OCI-LY7 (cell line): Measurements from ENCODE around the gene IMMT.

Source experiments
- EZH2phosphoT487 ChIP-seq: fragments of 200-600 bp; sonication (generic); IDR thresholded peaks from 2 replicates; pipeline ENCODE4 v1.6.1; 2018; ENCODE audit warnings: low read depth, borderline replicate concordance, mild to moderate bottlenecking, mixed run types, antibody characterized with exemption, low read length, moderate library complexity, mixed read lengths
- TF ChIP-seq, protein P1 (sequence below): fragments of 200-600 bp; sonication (generic); conservative IDR thresholded peaks from 2 replicates; pipeline ENCODE4 v1.5.1; 2014; ENCODE audit warnings: mild to moderate bottlenecking, antibody characterized with exemption, low read length, moderate library complexity, mixed read lengths

DNA sequence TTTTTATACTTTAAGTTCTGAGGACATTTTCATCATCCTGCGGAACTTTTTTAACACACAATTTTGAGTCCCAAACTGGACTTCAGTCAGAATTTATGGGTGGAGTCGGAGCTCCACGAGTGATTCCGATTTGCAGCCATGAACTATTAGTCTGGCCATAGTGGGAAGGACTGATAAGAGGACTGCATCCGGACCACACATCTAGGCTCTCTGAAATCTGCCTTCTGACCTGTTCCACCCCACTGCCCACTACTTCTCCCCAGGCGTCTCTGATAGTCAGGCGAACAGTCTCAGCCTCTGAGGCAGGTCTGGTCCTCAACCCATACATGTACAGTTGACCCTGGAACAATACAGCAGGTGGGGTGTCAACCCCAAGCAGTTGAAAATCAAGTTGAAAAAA is 9.2 kb upstream of the IMMT start:
- TF ChIP-seq, protein P1, sequence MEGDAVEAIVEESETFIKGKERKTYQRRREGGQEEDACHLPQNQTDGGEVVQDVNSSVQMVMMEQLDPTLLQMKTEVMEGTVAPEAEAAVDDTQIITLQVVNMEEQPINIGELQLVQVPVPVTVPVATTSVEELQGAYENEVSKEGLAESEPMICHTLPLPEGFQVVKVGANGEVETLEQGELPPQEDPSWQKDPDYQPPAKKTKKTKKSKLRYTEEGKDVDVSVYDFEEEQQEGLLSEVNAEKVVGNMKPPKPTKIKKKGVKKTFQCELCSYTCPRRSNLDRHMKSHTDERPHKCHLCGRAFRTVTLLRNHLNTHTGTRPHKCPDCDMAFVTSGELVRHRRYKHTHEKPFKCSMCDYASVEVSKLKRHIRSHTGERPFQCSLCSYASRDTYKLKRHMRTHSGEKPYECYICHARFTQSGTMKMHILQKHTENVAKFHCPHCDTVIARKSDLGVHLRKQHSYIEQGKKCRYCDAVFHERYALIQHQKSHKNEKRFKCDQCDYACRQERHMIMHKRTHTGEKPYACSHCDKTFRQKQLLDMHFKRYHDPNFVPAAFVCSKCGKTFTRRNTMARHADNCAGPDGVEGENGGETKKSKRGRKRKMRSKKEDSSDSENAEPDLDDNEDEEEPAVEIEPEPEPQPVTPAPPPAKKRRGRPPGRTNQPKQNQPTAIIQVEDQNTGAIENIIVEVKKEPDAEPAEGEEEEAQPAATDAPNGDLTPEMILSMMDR, result no peak
- TF ChIP-seq EZH2phosphoT487, result no peak
